MM.1S (cell line): ENCODE data around the gene DFFA.

ENCODE experiments used
- DNase-seq: peaks from one replicate; pipeline ENCODE4 v3.0.0-alpha.2; 2015
- H2AFZ ChIP-seq: fragments of 300-600 bp; sonication (generic); 2 replicates; pipeline ENCODE4 v1.6.0; 2016; ENCODE audit warnings: antibody characterized with exemption, low read length
- H3F3A ChIP-seq: fragments of 300-600 bp; sonication (generic); 2 replicates; pipeline ENCODE4 v1.6.1; 2016; ENCODE audit warnings: mild to moderate bottlenecking, antibody characterized with exemption, low read length, moderate library complexity, mixed read lengths; ENCODE audit not compliant: insufficient read depth
- H3K27ac ChIP-seq: fragments of 300-600 bp; sonication (generic); 2 replicates; pipeline ENCODE4 v1.5.1; 2016; ENCODE audit warnings: mild to moderate bottlenecking, low read length
- H3K27me3 ChIP-seq: fragments of 300-600 bp; sonication (generic); replicated peaks from 2 replicates; pipeline ENCODE4 v1.6.0; 2016; ENCODE audit warnings: low read length; ENCODE audit not compliant: insufficient read depth
- H3K36me3 ChIP-seq: fragments of 300-600 bp; sonication (generic); replicated peaks from 2 replicates; pipeline ENCODE4 v1.6.1; 2016; ENCODE audit warnings: mild to moderate bottlenecking, low read length, mixed read lengths; ENCODE audit not compliant: insufficient read depth
- H3K4me1 ChIP-seq: fragments of 300-600 bp; sonication (generic); 2 replicates; pipeline ENCODE4 v1.6.1; 2016; ENCODE audit warnings: low read length, mixed read lengths
- H3K4me2 ChIP-seq: fragments of 300-600 bp; sonication (generic); 2 replicates; pipeline ENCODE4 v1.6.0; 2016; ENCODE audit warnings: low read depth, low read length
- H3K4me3 ChIP-seq: fragments of 300-600 bp; sonication (generic); 2 replicates; pipeline ENCODE4 v1.5.1; 2016; ENCODE audit warnings: low read length, mixed read lengths
- H3K79me2 ChIP-seq: fragments of 300-600 bp; sonication (generic); 2 replicates; pipeline ENCODE4 v1.6.1; 2016; ENCODE audit warnings: mixed run types, low read length, mixed read lengths
- H3K9ac ChIP-seq: fragments of 300-600 bp; sonication (generic); 2 replicates; pipeline ENCODE4 v1.6.1; 2016; ENCODE audit warnings: low read length, mixed read lengths
- H3K9me2 ChIP-seq: fragments of 300-600 bp; sonication (generic); replicated peaks from 2 replicates; pipeline ENCODE4 v1.6.1; 2016; ENCODE audit warnings: mild to moderate bottlenecking, low read length, mixed read lengths; ENCODE audit not compliant: insufficient read depth
- H3K9me3 ChIP-seq: fragments of 300-600 bp; sonication (generic); replicated peaks from 2 replicates; pipeline ENCODE4 v1.6.1; 2016; ENCODE audit warnings: mild to moderate bottlenecking, low read length, mixed read lengths; ENCODE audit not compliant: insufficient read depth
- H4K20me1 ChIP-seq: fragments of 300-600 bp; sonication (generic); 2 replicates; pipeline ENCODE4 v1.6.1; 2016; ENCODE audit warnings: mild to moderate bottlenecking, low read length, moderate library complexity, mixed read lengths; ENCODE audit not compliant: insufficient read depth
- CTCF ChIP-seq: fragments of 300-600 bp; sonication (generic); IDR thresholded peaks from 2 replicates; pipeline ENCODE4 v1.5.1; 2016; ENCODE audit warnings: antibody characterized with exemption, low read length, mixed read lengths
- EZH2 ChIP-seq: fragments of 300-600 bp; sonication (generic); optimal IDR thresholded peaks from 2 replicates; pipeline ENCODE3; 2017; ENCODE audit warnings: low read depth, mild to moderate bottlenecking, antibody characterized with exemption, low read length, mixed read lengths
- EZH2phosphoT487 ChIP-seq: fragments of 300-600 bp; sonication (generic); IDR thresholded peaks from 2 replicates; pipeline ENCODE4 v1.6.1; 2018; ENCODE audit warnings: antibody characterized with exemption, low read length

DFFA gene

GRCh38 chr1:10510520-10511493, 38.5 kb upstream of the DFFA start:
- Histone ChIP-seq H3K9ac (no peak overlapping the region), H3K4me2 (no peak overlapping the region), H3K4me1 (no peaks in the 10 kb centered on the region)

GRCh38 chr1:10509809-10510509, 37.6 kb upstream of the DFFA start:
- H3K4me3 ChIP-seq = no peak overlapping the region
- no peak overlapping the region for H3K9ac ChIP-seq
- no peaks in the 10 kb centered on the region for H3K36me3 ChIP-seq
- TF ChIP-seq CTCF (no peak), EZH2 (no peak), EZH2phosphoT487 (no peak)
- H4K20me1 ChIP-seq = peaks cover 12% of the 10 kb centered on the region
- H3K9me3 ChIP-seq = no peaks in the 10 kb centered on the region
- H3K4me2 ChIP-seq = no peak overlapping the region
- no peaks in the 10 kb centered on the region for H3K4me1 ChIP-seq
- no peak overlapping the region for H3K27ac ChIP-seq
- no peaks in the 10 kb centered on the region for H3F3A ChIP-seq
- H3K79me2 ChIP-seq = peaks cover 37% of the 10 kb centered on the region
- no peaks in the 10 kb centered on the region for H3K27me3 ChIP-seq
- no peak for DNase-seq
- no peaks in the 10 kb centered on the region for H3K9me2 ChIP-seq
- no peak overlapping the region for H2AFZ ChIP-seq

More at GRCh38 chr1:10510520-10511493, 38.5 kb upstream of the DFFA start:
- no peak for DNase-seq
- Histone ChIP-seq H2AFZ (no peak overlapping the region), H3K9me2 (no peaks in the 10 kb centered on the region), H4K20me1 (peaks cover 12% of the 10 kb centered on the region), H3F3A (no peaks in the 10 kb centered on the region), H3K4me3 (no peak overlapping the region), H3K79me2 (peaks cover 37% of the 10 kb centered on the region), H3K9me3 (no peaks in the 10 kb centered on the region), H3K27ac (no peak overlapping the region), H3K36me3 (no peaks in the 10 kb centered on the region), H3K27me3 (no peaks in the 10 kb centered on the region)
- TF ChIP-seq CTCF = no peak
- TF ChIP-seq EZH2 = no peak
- no peak for TF ChIP-seq EZH2phosphoT487

GRCh38 chr1:10508511-10508951, 36.2 kb upstream of the DFFA start:
- Histone ChIP-seq H3K9ac (no peak overlapping the region), H3F3A (no peaks in the 10 kb centered on the region), H3K27ac (no peak overlapping the region), H4K20me1 (peaks cover 7% of the 10 kb centered on the region), H3K4me3 (no peak overlapping the region), H3K4me2 (no peak overlapping the region), H3K36me3 (no peaks in the 10 kb centered on the region), H3K9me2 (no peaks in the 10 kb centered on the region), H2AFZ (no peak overlapping the region), H3K27me3 (no peaks in the 10 kb centered on the region), H3K9me3 (no peaks in the 10 kb centered on the region), H3K4me1 (no peaks in the 10 kb centered on the region), H3K79me2 (peaks cover 27% of the 10 kb centered on the region)
- DNase-seq = no peak
- TF ChIP-seq CTCF = no peak
- TF ChIP-seq EZH2 = no peak
- no peak for TF ChIP-seq EZH2phosphoT487
